PFSK-1 (cell line): ENCODE results near the gene ATN1.

Experiments
- POLR2AphosphoS5 ChIP-seq: IDR thresholded peaks from 2 replicates; pipeline ENCODE4 v1.6.1; 2012; ENCODE audit warnings: low read depth, mild to moderate bottlenecking, control low read depth, low read length, moderate library complexity
- TAF1 ChIP-seq: IDR thresholded peaks from 2 replicates; pipeline ENCODE4 v1.6.1; 2012; ENCODE audit warnings: low read length, control low read depth, borderline replicate concordance; ENCODE audit not compliant: insufficient read depth
- TF ChIP-seq, protein P1 (sequence below), 2 experiments: IDR thresholded peaks; 2 replicates each; pipeline versions ENCODE4 v1.6.1 to v1.8.0; 2011 to 2012; ENCODE audit warnings: low read depth in 2 of 2, low read length in 2 of 2, control low read depth in 1 of 2, inconsistent platforms in 1 of 2, mild to moderate bottlenecking in 1 of 2, moderate library complexity in 1 of 2; ENCODE audit not compliant: insufficient read depth in 1 of 2

DNA sequence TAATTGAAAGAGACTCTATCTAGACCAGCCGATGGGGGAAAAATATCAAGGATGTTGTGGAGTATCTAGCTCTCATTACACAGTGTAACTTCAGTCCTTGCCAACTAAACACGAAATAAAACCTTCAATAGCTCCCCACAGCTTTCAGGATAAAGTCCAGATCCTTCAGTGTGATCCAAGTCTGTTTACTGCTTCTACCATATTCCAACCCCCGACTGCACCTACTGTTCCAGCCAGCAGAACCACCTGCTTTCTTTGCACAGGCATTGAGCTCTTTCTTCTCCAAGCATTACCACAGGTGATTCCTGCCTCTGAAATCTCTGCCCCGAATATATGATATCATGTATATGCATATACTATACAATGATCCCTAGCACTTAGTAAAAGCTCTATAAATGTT is 25.3 kb upstream of the ATN1 start:
- TF ChIP-seq POLR2AphosphoS5 (no peak), TAF1 (no peak)
- TF ChIP-seq, protein P1, sequence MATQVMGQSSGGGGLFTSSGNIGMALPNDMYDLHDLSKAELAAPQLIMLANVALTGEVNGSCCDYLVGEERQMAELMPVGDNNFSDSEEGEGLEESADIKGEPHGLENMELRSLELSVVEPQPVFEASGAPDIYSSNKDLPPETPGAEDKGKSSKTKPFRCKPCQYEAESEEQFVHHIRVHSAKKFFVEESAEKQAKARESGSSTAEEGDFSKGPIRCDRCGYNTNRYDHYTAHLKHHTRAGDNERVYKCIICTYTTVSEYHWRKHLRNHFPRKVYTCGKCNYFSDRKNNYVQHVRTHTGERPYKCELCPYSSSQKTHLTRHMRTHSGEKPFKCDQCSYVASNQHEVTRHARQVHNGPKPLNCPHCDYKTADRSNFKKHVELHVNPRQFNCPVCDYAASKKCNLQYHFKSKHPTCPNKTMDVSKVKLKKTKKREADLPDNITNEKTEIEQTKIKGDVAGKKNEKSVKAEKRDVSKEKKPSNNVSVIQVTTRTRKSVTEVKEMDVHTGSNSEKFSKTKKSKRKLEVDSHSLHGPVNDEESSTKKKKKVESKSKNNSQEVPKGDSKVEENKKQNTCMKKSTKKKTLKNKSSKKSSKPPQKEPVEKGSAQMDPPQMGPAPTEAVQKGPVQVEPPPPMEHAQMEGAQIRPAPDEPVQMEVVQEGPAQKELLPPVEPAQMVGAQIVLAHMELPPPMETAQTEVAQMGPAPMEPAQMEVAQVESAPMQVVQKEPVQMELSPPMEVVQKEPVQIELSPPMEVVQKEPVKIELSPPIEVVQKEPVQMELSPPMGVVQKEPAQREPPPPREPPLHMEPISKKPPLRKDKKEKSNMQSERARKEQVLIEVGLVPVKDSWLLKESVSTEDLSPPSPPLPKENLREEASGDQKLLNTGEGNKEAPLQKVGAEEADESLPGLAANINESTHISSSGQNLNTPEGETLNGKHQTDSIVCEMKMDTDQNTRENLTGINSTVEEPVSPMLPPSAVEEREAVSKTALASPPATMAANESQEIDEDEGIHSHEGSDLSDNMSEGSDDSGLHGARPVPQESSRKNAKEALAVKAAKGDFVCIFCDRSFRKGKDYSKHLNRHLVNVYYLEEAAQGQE (IDR thresholded peaks at IDR 0.05; ENCODE audit: insufficient read depth in 1 of 2, low read depth in 2 of 2, low read length in 2 of 2), result no peak
